Measurements from ENCODE around the gene LRMDA. TPM values are rescaled to one million over a fixed set of nuclear protein-coding genes. Genes with fewer than 3 reads are reported as not detected.

Gene LRMDA
- polyA plus RNA-seq, 3 donors: 7.2 to 20.6 (median 14.4) TPM

DNA sequence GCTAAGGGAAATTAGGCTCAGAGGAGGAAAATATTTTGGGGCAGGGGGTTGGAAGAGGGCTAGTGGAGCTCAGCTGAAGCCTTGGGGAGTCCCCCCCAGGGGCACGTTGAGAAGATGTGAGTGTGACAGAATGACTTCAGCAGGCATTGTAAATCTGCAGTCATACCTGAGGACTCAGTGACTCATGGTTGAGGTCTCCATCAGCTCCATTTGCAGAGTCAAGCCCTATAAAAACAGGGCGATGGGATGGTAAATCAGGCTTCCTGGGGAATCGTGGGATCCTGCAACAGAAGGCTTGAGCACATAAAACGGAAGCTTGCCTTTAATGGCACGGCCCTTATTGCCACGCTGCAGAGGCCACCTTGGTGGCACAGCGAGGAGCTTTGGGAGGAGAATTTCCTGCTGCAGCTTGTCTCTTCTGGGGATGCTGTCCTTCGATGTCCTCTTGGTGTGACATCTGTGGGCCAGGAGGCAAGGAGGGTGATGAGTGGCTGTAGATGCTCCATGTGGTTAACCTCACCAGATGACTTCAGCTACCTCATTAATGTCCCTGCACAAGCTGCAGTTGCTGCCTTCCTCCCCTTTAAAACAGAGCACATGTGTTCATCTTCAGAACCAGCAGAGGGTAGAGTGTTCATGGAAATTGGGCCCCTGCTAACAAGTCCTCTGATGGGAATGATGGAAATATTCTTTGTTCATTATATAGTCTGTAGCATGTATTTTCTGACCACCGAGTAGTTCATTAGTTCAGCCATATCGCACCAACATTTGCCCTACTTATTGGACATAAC, 285.9 kb downstream of the LRMDA start:
- WGBS, 3 donors: 93 to 95% (median 94%) methylated on average over 10 of the region's 10 CpGs
- H3K27ac ChIP-seq (ENCODE audit: low read depth, low read length): no peak overlapping the region

DNA sequence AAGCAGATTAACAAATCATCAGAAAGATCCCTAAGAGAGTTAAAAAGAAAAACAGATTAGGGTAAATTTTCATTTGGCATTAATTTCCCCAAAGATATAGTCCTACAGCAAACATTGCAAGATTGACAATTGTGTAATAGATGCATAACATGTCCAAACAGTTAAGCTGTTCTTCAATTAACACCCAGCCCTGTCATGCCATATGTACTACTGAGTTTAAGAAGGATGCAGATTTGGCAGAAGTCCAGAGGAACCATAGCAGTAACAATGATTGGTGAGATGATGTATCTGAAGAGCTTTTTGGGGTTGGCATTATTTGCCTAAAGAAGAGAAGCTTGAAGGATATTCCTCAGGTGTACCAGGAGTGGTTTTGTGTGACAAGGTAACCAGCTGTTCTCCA, 287.6 kb downstream of the LRMDA start:
- no peak overlapping the region for H3K27ac ChIP-seq (ENCODE audit: low read depth, low read length)

DNA sequence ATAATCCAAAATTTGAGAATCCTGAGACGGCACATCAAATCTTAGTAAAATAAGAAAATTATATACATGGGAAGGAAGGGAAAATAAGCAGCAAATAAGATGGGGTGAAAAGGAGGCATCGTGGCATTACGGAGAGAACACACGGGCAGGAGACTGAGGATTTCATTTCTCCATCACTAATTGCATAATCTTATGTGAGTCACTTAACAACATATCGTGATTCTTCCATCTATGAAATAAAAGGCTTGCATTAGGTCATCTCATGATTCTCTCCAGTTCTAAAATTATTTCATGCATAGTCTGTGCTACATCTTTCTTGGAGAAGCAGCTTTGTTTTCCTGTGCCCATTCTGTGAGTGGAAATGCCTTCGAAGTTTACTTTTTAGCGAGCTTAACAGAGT, 288.7 kb downstream of the LRMDA start:
- H3K27ac ChIP-seq (ENCODE audit: low read depth, low read length): no peak overlapping the region
- WGBS, 3 donors: 74 to 96% (median 83%) methylated on average over 7 of the region's 7 CpGs

DNA sequence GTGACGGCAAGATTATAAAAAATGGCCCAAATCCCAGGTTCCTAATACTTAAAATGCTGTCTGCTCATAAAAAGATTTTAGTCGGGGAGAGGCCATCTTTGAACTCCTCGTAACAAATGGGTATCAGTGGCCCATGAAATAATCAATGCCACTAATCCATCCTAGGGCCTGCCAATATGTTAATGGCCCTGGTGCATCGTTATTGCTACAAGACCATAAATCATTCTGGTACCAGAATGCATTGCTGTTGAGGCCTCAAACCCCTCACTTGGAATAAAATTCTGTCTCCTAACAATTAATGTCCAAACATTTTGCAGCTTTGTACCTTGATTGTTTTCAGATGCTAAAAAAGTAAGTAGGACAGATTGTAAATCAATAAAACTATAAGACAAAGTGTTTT, 290.6 kb downstream of the LRMDA start:
- no peak overlapping the region for H3K27ac ChIP-seq (ENCODE audit: low read depth, low read length)
- 73 to 97% (median 96%) methylated on average over 4 of the region's 4 CpGs for WGBS, 3 donors

DNA sequence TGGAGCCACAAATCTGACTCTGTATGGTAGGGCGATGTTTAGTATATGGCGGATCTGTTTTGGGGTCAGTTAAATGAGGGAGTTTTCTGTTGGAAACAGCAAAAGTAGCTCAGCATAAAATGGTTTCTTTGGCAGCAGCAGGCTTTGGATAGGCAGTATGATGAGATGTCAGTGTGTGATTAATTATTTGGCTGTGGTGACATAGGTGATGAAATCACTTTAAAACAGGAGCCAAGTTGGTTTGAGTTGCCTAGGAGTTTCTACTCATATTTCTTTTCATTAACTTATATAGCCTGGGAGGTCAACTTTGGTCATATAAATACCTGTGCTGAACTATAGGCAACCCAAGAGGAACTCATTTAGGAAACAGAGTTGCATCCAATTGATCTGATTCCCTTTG, 291.2 kb downstream of the LRMDA start:
- H3K27ac ChIP-seq (ENCODE audit: low read depth, low read length): no peak overlapping the region
- 95 to 98% (median 96%) methylated on average over 2 of the region's 2 CpGs for WGBS, 3 donors

DNA sequence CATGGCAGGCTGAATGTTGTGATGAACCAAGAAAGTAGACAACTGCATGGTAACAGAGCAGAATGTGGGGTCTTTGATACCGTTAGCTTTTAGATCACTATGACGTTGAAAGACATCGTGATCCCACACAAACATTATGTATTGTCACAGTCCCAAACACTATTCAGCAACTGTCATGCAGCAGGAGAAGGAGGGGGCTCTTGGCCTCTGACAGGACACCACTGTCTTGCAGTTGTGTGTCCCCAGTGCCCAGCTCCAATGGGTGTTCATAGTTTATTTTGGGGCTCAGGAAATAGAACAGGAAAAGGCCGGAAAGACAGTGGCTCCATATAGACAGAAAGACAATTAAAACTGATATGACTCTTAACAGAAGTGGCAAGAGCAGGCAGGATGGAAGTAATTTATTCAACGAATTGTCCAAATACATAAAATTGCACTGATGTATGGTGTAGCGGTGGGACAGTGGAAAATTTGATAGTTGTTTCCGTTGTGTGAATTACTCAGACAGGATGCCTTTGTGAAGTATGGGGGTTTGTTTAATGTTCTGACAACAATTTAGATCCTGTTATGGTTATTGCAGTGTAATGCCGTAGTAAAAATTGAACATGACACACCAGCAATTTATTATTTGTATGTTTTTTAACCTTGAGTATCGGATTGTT, 292.0 kb downstream of the LRMDA start:
- 74 to 94% (median 77%) methylated on average over 9 of the region's 9 CpGs for WGBS, 3 donors
- H3K27ac ChIP-seq (ENCODE audit: low read depth, low read length): no peak overlapping the region

DNA sequence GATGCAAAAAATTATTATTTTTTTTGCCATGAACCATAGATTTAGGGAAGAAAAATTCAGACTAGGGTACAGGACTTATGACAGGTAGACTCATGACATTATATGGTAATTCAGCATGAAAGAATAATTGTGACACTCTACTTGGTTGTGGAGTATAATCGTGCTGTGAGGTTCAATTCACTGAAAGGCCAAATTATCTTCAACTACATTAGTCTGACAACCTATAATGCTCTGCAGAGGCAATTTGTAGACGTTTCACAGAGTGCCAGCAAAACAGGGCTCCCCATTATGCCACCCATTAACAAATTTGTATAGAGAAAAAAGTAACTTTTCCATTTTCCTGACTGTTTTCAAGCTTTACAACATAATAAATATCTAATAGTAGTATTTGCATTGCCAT, 292.6 kb downstream of the LRMDA start:
- H3K27ac ChIP-seq (ENCODE audit: low read depth, low read length): no peak overlapping the region
- 85 to 92% (median 90%) methylated on average over 2 of the region's 2 CpGs for WGBS, 3 donors

DNA sequence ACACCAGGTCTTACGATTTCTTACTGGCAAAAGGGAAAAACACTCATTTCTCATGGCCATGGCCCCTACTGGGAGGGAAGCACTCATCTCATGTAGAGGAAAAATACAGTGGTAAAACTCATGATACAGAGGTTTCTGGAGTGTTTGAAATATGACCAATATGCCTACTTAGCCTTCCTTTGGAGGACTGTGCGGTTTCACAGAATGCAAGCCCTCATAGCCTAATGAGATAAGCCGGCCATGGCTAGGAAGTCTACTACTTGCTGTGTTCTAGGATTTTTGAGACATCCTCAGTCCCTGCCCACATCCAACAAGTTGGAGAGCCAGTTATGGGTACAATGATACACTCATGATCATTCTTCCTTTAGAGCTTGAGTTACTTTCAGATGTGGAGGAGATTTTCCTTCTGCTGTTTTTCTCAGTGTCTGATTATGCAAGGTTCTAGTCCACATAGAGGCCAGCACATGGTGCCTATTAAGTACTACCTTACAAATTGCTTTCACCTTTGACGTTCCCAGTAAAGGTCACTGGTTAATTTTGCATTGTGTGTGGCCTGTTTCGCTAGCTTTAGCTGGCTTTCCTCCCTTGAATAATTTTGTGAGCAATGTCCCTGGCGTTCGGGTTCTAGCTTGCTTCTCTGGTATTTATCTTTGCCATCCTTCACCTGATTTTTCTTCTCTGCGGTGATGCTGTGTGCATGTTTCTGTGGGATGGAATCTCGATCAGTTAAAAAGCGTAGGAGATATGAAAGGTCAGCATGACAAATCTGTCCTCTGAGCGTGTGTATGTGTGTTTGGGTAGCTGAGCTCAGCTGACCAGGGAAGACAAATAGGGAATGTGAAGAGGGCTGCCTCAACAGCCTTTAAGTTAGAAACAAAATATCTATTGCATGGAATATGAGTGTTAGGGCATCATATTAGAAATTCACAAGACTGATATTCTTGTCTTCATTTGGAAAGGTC, 295.4 kb downstream of the LRMDA start:
- no peak overlapping the region for H3K27ac ChIP-seq (ENCODE audit: low read depth, low read length)
- 83 to 95% (median 93%) methylated on average over 11 of the region's 11 CpGs for WGBS, 3 donors

DNA sequence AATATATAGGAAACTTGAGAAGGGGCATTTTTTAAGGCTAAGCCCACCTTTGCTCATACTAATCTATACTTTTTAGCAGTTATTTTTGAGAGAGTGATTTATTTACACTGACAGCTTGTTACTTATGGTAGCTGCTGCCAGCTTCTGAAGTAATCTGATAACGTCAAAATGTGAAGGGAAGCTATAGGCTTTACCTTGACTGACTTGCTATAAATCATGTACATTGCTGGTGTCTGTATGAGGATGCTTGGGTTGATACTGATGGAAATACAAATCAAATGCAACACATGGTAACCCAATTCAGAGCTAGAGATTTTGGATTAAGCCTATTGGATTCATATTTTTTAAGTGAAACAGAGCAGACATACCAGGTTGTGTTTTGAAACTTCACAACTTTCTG, 299.4 kb downstream of the LRMDA start:
- no peak overlapping the region for H3K27ac ChIP-seq (ENCODE audit: low read depth, low read length)
- 32 to 70% (median 63%) methylated on average over 1 of the region's 1 CpG for WGBS, 3 donors

DNA sequence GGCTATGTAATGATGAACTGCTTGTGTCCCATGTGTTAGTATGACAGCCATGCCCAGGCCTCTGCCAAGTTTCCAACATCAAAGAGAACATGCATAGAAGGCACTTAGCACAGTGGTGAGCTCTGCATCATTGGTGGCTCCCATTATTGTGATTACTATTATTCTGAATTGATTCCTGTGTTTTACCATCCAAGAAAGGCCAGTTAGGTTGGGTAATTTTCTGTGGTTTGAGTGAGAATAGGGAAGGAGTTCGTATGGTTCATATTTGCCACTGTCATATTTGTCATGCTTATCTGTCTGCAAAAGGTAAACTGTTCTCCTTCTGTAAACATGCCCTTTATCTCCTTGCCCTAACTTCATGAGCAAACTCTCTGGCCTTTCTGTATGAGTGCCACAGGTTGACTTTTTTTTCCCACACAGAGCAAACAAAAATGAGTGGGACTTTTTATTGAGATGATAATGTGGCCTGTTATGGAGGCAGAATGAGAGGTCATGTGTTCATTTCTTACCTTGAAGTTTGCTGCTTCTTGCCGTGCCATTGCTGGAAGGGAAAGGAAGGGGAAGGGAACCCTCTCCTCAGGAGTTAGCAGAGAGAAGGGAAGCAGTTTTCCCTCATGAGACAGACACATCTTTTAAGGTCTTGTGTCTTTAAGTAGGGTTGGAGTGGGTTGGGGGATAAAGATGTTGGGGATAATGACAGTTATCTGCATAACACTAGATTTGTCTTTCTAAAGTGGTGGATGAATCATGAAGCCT, 301.9 kb downstream of the LRMDA start:
- WGBS, 3 donors: 30 to 61% (median 59%) methylated on average over 2 of the region's 2 CpGs
- H3K27ac ChIP-seq (ENCODE audit: low read depth, low read length): no peak overlapping the region

DNA sequence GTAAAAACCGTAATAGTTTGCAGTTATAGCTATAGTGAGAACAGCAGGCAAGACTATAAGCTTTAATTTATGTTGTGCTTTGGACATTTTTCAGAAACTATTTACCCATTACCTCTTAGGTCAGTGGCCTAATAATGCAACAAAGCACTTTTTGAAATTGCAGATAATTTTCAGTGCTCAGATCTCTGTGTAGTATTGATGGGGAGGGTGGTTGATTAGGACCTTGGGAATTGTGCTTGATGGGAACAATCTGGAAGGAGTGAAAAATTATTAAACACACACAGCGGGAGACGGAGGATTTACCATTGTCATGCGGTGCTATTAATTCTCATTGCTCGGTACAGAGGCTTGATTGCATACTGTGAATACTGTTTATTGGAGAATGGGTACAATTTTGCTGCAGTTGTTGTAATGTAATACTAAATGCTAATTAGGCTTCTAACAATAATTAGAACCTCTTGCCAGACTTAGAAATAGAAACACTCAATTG, 304.8 kb downstream of the LRMDA start:
- 90 to 94% (median 91%) methylated on average over 5 of the region's 5 CpGs for WGBS, 3 donors
- no peak overlapping the region for H3K27ac ChIP-seq (ENCODE audit: low read depth, low read length)

DNA sequence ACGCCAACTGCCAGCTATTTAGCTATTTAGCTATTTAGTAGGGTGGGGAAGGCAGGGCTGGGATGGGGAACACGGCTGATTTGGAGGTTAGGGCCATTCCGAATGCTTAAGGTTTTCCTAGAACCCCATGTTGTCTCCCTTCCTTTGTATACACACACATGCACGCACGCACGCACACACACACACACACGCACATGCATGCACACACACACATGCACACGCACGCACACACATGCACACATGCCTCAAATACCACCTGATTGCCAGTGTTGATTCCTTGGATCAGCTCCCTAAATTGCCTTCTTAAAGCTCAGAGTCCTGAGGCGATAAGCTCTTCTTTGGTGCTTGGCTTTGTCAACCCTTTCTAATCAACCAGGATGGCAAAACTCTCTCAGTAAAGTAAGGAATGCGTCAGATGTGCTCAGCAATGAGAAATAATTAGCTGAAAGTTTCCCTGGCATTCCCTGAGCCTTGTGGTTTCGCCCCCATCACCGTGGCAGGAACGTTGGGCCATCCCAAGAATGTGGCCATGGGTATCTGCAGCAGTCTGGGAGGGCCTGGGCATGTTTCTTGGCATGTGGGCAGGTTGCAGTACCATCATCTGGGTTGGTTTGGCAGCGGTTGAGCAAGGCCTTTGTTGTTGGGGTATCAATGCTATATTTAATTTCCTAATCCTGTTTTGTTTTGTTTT, 305.6 kb downstream of the LRMDA start:
- WGBS, 3 donors: 95 to 98% (median 97%) methylated on average over 15 of the region's 15 CpGs
- H3K27ac ChIP-seq (ENCODE audit: low read depth, low read length): no peak overlapping the region

DNA sequence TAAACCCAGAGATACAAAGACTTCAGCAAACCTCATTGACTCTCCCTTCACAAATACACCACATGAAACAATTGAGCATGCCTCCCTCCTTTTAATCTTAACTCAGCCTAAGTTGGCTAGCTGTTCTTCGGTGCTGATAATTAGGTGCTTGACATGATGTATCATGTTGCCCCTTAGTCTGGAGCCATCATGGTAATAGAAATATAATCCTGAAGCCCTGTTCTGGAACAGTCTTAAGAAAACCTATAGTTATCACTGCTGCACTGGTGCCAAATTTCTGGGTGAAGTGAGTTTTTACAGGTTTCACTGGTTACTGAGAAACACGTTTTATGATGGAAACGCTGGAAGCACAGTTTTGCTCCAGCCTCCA, 306.1 kb downstream of the LRMDA start:
- no peak overlapping the region for H3K27ac ChIP-seq (ENCODE audit: low read depth, low read length)

DNA sequence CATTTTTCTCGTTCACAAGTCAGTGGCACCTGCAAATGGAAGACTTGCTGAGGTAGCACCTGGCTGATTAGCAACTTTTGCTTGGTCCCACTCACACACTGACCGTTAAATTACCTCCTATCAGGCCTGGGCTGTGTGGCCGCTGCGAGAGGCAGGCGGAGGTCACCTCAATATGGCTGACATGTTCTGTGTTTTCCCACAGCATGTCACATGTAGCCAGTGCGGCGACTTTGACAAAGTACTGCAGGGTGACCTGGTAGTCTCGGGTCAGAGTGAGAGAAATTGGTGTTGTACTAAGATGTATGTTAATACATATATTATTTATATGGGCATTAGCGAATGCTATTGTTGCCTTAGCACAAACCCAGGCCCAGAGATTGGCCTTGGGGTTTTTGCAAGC, 307.5 kb downstream of the LRMDA start:
- H3K27ac ChIP-seq (ENCODE audit: low read depth, low read length): no peak overlapping the region
- WGBS, 3 donors: 97% methylated on average over 9 of the region's 9 CpGs

More for the DNA sequence above, 306.1 kb downstream of the LRMDA start:
- WGBS, 3 donors: 73 to 90% (median 83%) methylated on average over 3 of the region's 3 CpGs

DNA sequence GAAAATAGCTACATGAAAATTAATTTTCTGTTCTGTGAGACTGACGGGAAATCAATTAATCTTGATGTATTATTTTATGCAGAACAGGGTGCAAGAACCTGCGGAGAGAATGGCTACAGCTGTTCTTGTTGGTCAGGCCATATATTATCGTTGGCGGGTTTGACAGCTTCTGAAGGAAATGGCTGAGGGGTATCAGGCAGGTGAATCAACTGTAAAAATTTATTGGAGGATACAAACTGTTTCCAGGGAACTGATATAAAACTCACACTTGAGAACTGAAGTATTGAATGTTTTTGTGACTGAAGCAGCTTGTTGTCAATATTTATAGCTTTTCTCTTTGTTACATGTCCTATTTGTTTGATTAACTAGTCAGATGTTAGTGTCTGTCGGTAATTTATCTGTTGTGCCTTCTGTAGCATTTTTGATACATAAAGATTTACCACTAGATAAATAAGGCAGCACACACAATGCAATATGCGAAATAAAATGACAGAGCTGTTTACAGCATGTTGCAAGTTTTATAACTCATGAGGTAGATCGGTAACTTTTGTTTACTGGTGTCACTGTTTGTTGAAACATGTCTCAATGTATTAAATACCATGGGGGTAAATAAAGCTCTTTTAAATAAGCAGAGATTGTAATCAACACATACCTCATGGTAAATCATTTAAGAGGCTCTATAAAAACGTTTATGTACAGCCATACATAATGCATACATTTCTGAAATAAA, 308.2 kb downstream of the LRMDA start:
- WGBS, 3 donors: 64 to 91% (median 90%) methylated on average over 8 of the region's 8 CpGs
- H3K27ac ChIP-seq (ENCODE audit: low read depth, low read length): no peak overlapping the region

DNA sequence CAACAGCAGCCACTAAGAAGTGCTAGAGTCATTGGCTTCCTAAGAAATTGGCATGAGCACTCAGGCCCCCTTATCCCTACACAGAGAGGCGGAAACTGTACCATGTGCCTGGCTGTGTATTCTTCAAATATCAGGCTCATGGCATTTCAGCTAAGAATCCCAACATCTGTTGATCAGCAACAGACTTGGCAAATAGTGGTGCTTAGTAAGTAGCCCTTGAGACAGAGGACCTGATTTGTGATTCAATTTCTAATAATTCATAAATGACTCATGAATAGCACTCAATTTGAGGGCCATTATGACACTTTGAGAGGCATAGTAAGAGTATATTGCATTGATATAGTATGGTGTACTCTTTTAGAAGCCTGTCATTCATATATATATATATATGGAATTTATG, 309.1 kb downstream of the LRMDA start:
- H3K27ac ChIP-seq (ENCODE audit: low read depth, low read length): no peak overlapping the region
- WGBS, 3 donors: 91 to 100% (median 92%) methylated on average over 1 of the region's 1 CpG

DNA sequence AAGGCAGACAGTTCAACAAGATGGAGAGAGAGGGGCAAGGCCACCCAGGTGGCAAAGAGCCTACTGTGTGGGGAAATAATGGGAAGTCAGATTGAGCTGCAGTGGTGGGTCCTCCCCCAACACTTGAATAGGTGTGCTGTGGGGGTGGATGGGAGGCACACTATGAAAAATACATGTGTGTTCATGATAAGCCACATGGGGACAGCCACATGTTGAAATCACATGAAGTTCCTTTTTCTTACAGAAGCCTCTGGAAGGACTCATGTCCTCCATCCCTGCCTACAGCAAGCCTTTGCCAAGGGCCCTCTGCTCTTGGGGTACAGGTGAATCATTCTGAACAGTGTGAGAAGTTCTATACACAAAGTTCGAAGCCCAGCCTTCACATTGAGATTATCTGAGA, 310.9 kb downstream of the LRMDA start:
- 96 to 98% (median 96%) methylated on average over 1 of the region's 1 CpG for WGBS, 3 donors
- H3K27ac ChIP-seq (ENCODE audit: low read depth, low read length): no peak overlapping the region
